ENCODE results near the gene LENG8.
"Not testable (repeated sequence)": the region's sequence is repeated elsewhere in the genome, so short reads cannot be mapped to it uniquely, and the experiment has no call there.

DNA sequence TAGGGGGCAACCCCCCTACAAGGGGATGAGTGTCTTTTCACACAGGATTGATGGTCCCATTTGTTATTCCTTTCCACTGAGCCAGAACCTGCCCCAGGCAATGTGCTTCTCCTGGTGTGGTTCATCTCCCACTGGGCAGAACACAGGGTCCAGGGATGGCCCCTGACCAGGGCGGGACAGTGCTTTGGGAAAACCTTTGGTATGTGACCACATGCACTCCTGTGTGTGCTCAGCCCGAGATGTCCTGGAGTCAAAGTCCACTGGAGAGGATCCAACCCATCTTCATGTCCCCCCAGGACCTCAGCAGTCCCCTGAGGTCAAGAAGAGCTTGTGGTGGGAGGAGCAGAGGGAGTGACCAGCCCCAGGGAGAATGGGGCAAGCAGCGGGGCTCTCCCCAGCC lies 59.5 kb downstream of the LENG8 start:
- TF ChIP-seq, protein P1, sequence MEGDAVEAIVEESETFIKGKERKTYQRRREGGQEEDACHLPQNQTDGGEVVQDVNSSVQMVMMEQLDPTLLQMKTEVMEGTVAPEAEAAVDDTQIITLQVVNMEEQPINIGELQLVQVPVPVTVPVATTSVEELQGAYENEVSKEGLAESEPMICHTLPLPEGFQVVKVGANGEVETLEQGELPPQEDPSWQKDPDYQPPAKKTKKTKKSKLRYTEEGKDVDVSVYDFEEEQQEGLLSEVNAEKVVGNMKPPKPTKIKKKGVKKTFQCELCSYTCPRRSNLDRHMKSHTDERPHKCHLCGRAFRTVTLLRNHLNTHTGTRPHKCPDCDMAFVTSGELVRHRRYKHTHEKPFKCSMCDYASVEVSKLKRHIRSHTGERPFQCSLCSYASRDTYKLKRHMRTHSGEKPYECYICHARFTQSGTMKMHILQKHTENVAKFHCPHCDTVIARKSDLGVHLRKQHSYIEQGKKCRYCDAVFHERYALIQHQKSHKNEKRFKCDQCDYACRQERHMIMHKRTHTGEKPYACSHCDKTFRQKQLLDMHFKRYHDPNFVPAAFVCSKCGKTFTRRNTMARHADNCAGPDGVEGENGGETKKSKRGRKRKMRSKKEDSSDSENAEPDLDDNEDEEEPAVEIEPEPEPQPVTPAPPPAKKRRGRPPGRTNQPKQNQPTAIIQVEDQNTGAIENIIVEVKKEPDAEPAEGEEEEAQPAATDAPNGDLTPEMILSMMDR (IDR thresholded peaks at IDR 0.05 in 4 of 5, conservative IDR thresholded peaks at IDR 0.05 in 1 of 5) = not testable (repeated sequence)
- not testable (repeated sequence) for TF ChIP-seq POLR2A (IDR thresholded peaks at IDR 0.05)

Data from gastrocnemius medialis (tissue), 4 donors.